Testis (tissue), 2 donors: Measurements from ENCODE around the gene P2RY6.

Experiments used
- POLR2A ChIP-seq: fragments of 450-650 bp; IDR thresholded peaks from one replicate; pipeline ENCODE4 v1.6.1; 2017; ENCODE audit warnings: antibody characterized with exemption, mild to moderate bottlenecking, moderate library complexity
- TF ChIP-seq, protein P1 (sequence below), 3 experiments: fragments of 450-650 bp in 2 of 3; fragments of 200-600 bp in 1 of 3; sonication (generic) in 1 of 3; IDR thresholded peaks; one replicate each; pipeline ENCODE4 v1.5.1; 2016 to 2019; ENCODE audit warnings: antibody characterized with exemption in 3 of 3, mild to moderate bottlenecking in 2 of 3, moderate library complexity in 1 of 3

DNA sequence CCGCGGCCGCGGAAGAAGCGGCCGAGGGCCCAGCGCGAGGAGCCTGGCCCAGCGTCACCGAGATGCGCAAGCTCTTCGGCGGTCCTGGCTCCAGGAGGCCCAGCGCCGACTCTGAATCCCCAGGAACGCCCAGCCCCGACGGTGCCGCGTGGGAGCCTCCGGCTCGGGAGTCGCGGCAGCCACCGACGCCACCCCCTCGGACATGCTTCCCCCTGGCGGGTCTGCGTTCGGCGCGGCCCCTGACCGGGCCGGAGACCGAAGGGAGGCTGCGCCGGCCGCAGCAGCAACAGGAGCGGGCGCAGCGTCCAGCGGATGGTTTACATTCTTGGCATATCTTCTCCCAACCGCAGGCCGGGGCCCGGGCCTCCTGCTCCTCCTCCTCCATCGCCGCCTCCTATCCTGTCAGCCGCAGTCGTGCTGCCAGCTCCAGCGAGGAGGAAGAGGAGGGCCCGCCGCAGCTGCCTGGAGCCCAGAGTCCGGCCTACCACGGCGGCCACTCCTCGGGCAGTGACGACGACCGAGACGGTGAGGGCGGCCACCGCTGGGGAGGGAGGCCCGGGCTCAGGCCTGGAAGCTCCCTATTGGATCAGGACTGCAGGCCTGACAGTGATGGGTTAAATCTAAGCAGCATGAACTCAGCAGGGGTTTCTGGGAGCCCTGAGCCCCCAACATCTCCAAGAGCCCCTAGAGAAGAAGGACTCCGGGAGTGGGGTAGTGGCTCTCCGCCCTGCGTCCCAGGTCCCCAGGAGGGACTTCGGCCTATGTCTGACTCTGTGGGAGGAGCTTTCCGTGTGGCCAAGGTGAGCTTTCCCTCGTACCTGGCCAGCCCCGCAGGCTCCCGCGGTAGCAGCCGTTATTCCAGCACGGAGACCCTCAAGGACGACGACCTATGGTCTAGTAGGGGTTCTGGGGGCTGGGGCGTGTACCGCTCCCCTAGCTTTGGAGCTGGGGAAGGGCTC, 37.1 kb downstream of the P2RY6 start:
- TF ChIP-seq, protein P1, sequence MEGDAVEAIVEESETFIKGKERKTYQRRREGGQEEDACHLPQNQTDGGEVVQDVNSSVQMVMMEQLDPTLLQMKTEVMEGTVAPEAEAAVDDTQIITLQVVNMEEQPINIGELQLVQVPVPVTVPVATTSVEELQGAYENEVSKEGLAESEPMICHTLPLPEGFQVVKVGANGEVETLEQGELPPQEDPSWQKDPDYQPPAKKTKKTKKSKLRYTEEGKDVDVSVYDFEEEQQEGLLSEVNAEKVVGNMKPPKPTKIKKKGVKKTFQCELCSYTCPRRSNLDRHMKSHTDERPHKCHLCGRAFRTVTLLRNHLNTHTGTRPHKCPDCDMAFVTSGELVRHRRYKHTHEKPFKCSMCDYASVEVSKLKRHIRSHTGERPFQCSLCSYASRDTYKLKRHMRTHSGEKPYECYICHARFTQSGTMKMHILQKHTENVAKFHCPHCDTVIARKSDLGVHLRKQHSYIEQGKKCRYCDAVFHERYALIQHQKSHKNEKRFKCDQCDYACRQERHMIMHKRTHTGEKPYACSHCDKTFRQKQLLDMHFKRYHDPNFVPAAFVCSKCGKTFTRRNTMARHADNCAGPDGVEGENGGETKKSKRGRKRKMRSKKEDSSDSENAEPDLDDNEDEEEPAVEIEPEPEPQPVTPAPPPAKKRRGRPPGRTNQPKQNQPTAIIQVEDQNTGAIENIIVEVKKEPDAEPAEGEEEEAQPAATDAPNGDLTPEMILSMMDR (IDR thresholded peaks at IDR 0.05): no peak
- TF ChIP-seq POLR2A: no peak
